ENCODE measurements around the gene TEAD4. TPM values are rescaled to one million over a fixed set of nuclear protein-coding genes. Genes with fewer than 3 reads are reported as not detected.
A peak's percentile ranks its signal among the peaks of the same experiment; 100 is the strongest.

Gene TEAD4
- total and polyA plus RNA-seq, 2 experiments from 2014 or later = 68.1 to 145 TPM

DNA sequence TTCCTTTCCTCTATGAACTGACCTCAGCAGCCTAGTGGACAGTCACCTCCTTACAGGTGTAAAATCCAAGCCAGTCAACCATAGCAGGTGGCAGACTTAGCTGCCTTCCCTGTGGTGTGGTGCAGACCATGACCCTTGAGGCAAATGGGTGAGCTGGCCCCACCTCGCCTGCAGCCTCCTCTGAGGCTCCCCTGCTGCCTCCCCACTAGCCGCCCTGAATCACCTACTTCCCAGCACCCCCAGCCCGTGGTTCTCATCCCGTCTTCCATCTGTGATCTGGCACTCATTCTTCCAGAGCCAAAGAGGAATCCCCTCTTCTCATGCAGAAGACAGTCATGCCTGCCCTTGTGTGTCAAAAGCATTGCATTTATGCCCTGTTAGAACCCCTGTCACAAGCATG lies 83.6 kb downstream of the TEAD4 start:
- DNase-seq (ENCODE audit: low spot score) (no peak), ATAC-seq (no peak)
- Mint-ChIP-seq H3K9me3 (no peaks in the 10 kb centered on the region), H3K36me3 (ENCODE audit: low read depth) (peaks cover 39% of the 10 kb centered on the region), H3K27me3 (ENCODE audit: insufficient read depth, low read depth, poor library complexity) (peaks cover 17% of the 10 kb centered on the region), H3K4me1 (peaks cover 22% of the 10 kb centered on the region), H3K27ac (no peak overlapping the region), H3K4me3 (no peak overlapping the region)
- no peak overlapping the region for H3K4me2 ChIP-seq
- H3K79me2 ChIP-seq (replicated peaks; ENCODE audit: insufficient read depth) = no peaks in the 10 kb centered on the region
- peaks cover 4% of the 10 kb centered on the region for H4K20me1 ChIP-seq (replicated peaks; ENCODE audit: insufficient read depth)
- H3K36me3 ChIP-seq (ENCODE audit: insufficient read depth) = peaks cover 21% of the 10 kb centered on the region
- H3K4me3 ChIP-seq = no peak overlapping the region
- H3K27ac ChIP-seq (ENCODE audit: low read depth) = no peak overlapping the region
- no peak overlapping the region for H2AFZ ChIP-seq
- peaks cover 19% of the 10 kb centered on the region; the same call in 1 of the 2 replicates for H3F3A ChIP-seq (replicated peaks; ENCODE audit: low read depth)
- no peaks in the 10 kb centered on the region for H3K27me3 ChIP-seq (ENCODE audit: insufficient read depth)
- no peak for TF ChIP-seq POLR2AphosphoS5 (IDR thresholded peaks at IDR 0.05; ENCODE audit: low read depth)
- TF ChIP-seq ZNF331 (CRISPR knock-in tag; IDR thresholded peaks at IDR 0.05; ENCODE audit: low read depth) = no peak
- no peak for TF ChIP-seq CTCF (conservative IDR thresholded peaks at IDR 0.05; ENCODE audit: low read depth in 2 of 2)
- TF ChIP-seq JUNB (IDR thresholded peaks at IDR 0.05; ENCODE audit: unreplicated experiment) = no peak
- TF ChIP-seq STAT1 (IDR thresholded peaks at IDR 0.05; ENCODE audit: unreplicated experiment) = no peak
- peaks cover 5% of the 10 kb centered on the region; the same call in 1 of the 2 replicates for H3K4me1 ChIP-seq (ENCODE audit: insufficient read depth)
- H3K9me2 ChIP-seq (ENCODE audit: insufficient read depth) = no peaks in the 10 kb centered on the region

- Histone ChIP-seq H3K4me1 (ENCODE audit: insufficient read depth) (peaks cover 5% of the 10 kb centered on the region; the same call in 1 of the 2 replicates), H3K9me2 (ENCODE audit: insufficient read depth) (no peaks in the 10 kb centered on the region), H3K27ac (ENCODE audit: low read depth) (no peak overlapping the region), H3K4me3 (no peak overlapping the region), H3F3A (replicated peaks; ENCODE audit: low read depth) (peaks cover 16% of the 10 kb centered on the region; the same call in 1 of the 2 replicates), H3K4me2 (no peak overlapping the region), H3K27me3 (ENCODE audit: insufficient read depth) (no peaks in the 10 kb centered on the region), H4K20me1 (replicated peaks; ENCODE audit: insufficient read depth) (peaks cover 4% of the 10 kb centered on the region), H3K36me3 (ENCODE audit: insufficient read depth) (peaks cover 17% of the 10 kb centered on the region), H2AFZ (no peak overlapping the region), H3K79me2 (replicated peaks; ENCODE audit: insufficient read depth) (no peaks in the 10 kb centered on the region)
- peaks cover 26% of the 10 kb centered on the region for H3K4me1 Mint-ChIP-seq
- peak overlapping the region; percentile 23; the same call in 1 of the 2 replicates for H3K27ac Mint-ChIP-seq
- peaks cover 19% of the 10 kb centered on the region for H3K27me3 Mint-ChIP-seq (ENCODE audit: insufficient read depth, low read depth, poor library complexity)
- ATAC-seq = no peak
- H3K9me3 Mint-ChIP-seq = no peaks in the 10 kb centered on the region
- peaks cover 34% of the 10 kb centered on the region for H3K36me3 Mint-ChIP-seq (ENCODE audit: low read depth)
- DNase-seq (ENCODE audit: low spot score) = no peak
- no peak overlapping the region; the same call in 2 of the 3 replicates for H3K4me3 Mint-ChIP-seq
- no peak for TF ChIP-seq EZH2phosphoT487 (IDR thresholded peaks at IDR 0.05; ENCODE audit: unreplicated experiment)
- no peak for TF ChIP-seq EZH2 (IDR thresholded peaks at IDR 0.05; ENCODE audit: low read depth, unreplicated experiment)
- no peak for TF ChIP-seq STAT1 (IDR thresholded peaks at IDR 0.05; ENCODE audit: unreplicated experiment)
- TF ChIP-seq REST (IDR thresholded peaks at IDR 0.05; ENCODE audit: unreplicated experiment) = no peak
- TF ChIP-seq POLR2AphosphoS5 (IDR thresholded peaks at IDR 0.05; ENCODE audit: low read depth) = no peak
- no peak for TF ChIP-seq JUNB (IDR thresholded peaks at IDR 0.05; ENCODE audit: unreplicated experiment)
- TF ChIP-seq CTCF (conservative IDR thresholded peaks at IDR 0.05; ENCODE audit: low read depth in 2 of 2) = no peak
- TF ChIP-seq ZNF331 (CRISPR knock-in tag; IDR thresholded peaks at IDR 0.05; ENCODE audit: low read depth) = no peak
- TF ChIP-seq ZNF114 (CRISPR knock-in tag; IDR thresholded peaks at IDR 0.05) = no peak
- no peak for TF ChIP-seq CREB1 (CRISPR knock-in tag; IDR thresholded peaks at IDR 0.05; ENCODE audit: low read depth)
Observed at GRCh38 chr12:3043406-3043805, 84.2 kb downstream of the TEAD4 start.
